HTERT RPE-1 (cell line): ENCODE measurements around the gene GPR15.
"Not testable (repeated sequence)": the region's sequence is repeated elsewhere in the genome, so short reads cannot be mapped to it uniquely, and the experiment has no call there.

Source experiments
- in situ Hi-C: fragments of 300-500 bp; cut with MboI; formaldehyde crosslinking; loops from 4 replicates; pipeline ENCODE4 v1.14.3; 2020; ENCODE audit warnings: low sequenced_read_pairs

The GPR15 gene

DNA sequence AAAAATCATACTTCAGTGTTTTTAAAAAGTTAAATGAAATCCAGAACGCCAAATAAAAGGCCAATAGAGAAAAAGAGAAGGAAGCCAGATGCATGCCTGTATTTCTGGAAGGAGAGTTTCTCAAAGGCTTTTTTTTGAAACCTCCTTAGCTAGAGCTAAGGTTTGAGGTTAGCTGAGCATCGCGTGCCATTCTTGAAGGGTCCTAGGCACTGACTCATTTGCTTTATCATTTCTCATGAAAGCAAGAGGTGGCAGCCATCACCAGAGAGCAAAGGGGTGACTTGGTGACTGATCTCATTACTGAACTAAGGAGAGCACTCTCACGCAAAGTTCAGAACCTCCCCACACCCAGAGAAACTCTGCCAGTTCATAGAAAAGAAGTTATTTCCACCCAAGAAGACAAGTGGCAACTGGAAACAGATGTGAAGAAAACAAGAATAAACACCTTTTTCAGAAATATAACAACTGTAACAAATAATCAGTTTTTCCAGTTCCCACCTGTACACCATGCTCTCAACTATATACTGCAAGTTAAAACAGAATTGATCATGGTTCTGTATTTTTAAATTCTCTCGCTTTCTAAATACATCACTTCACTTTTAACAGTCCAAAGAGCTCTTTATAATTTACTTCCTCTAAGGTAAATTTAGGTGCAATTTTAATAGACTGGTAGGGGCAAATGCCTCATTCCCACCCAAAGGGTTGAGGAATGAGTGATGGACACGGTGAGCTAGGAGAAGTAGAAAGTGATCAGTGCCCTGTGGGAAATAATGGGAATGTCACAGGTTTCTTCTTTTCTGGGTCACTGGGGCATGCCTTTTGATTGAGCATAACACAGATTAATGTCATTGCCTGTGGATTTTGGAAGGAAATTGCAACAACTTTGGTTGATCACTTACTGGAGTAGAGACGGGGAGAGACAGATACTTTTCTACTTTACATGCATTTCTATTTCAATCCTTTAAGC is 24.7 kb downstream of the GPR15 start:
- in situ Hi-C loops: no loop called here

DNA sequence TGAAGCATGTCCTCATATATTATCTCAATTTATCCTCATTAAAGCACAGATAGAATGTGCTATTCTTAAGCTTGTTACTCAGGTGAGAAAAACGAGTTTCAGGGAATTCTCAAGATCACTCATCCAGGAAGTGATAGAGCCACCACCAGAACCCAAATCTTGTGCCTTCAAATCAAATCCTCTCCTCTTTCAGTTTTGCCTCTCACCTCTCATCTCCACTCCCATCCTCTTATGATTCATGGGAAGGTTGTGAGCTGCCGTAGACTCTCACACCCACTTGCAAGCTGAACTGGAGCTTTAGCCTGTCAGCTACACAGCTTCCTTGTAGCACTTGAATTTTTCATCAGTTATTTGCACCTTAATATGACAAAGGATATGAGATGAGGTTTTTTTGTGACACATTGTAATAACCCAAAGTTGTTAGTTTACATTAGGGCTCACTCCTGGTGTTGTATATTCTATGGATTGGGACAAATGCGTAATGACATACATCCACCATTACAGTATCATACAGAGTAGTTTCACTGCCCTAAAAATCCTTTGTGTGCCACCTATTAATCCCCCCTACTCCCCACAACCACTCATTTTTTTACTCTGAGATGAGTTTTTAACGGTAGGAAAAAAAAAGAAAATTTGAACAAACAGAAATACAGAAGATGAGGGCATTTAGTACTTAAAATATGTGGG is 25.7 kb downstream of the GPR15 start:
- in situ Hi-C loops: no loop called here

DNA sequence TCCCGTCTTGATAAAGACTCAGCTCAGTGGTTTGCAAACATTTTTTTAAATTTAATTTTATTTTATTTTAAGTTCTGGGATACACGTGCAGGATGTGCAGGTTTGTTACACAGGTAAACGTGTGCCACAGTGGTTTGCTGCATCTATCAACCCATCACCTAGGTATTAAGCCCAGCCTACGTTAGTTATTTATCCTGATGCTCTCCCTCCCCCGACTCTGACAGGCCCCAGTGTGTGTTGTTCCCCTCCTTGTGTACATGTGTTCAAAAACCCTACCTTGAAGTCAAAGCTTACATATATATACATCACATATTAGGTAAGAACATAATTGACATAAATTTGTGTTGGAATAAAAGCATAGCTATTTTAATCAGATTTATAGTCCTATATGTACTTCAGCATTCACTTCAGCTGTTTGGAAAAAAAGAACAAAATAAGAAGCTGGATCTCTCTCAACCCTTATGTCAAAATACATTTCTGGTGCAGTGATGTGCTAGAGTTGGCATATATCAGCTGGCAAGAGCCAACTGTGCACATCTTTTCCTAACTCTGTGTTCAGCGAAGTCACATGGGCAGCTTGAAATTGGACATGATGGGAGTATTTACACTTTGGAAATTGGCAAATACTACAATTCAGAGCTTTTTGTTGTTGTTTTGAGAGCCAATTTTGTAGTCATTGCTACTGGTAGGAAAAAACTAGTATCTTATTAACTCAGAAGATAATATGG is 26.5 kb downstream of the GPR15 start:
- in situ Hi-C loops: no loop called here

DNA sequence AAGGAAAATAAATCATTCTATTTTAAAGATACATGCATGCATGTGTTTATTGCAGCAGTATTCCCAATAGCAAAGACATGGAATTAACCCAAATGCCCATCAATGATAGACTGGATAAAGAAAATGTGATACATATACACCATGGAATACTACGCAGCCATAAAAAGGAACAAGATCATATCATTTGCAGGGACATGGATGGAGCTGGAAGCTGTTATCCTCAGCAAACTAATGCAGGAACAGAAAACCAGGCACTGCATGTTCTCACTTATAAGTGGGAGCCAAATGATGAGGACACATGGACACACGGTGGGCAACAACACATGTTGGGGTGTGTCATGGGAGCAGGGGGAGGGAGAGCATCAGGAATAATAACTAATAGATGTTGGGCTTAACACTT is 28.0 kb downstream of the GPR15 start:
- in situ Hi-C loops: not testable (repeated sequence)

DNA sequence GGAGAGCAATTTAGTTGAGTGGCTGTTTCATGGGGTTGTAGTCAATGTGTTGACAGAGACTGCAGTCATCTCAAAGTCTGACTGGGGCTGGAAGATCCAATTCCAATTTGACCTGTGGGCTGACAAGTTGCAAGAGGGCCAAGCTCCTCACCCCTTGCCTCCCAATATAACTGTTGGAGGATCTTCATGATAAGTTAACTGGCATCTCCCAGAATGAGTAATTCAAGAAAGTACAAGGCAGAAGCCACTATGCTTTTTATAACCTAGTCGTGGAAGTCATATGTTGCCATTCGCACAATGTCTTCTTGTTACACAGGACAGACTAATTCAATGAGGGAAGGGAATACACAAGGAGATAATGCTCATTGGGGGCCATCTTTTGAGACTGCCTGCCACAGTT is 29.1 kb downstream of the GPR15 start:
- in situ Hi-C loops: no loop called here

DNA sequence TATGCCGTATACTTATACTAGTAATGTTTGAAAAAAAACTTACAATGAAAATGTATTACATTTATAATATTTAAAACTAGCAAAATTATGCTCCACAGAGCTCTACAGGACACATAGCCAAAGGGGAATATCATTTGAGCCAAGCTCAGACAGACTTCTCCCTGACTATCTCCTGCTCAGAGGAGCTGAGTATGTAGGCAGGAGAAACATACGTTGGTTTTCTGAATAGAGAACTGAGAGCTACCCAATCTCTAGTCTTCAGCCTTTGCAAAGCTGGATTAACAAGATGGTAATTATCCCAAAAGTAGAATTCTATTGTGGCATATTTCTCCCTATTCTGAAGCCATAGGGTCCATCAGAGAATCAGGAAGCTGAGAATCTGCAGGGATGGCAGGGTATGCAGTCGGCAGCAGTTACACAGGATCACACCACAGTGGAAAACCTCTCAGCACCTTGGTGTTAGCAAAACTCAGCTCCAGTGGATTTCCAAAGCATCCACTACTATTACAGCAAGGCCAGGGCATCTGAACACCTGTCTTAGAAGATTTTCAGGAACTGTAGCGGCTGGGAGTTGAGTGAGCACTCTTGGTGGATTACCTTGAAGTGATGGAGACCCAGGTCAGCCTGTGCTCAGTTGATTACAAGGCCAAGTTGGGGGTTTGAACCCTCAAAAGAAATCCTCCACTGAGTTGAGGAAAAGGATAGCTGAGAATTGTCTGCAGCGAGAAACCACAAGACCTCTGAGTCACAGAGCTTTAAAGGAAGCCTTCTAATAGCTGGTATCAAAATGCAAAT is 30.1 kb downstream of the GPR15 start:
- in situ Hi-C loops: no loop called here

DNA sequence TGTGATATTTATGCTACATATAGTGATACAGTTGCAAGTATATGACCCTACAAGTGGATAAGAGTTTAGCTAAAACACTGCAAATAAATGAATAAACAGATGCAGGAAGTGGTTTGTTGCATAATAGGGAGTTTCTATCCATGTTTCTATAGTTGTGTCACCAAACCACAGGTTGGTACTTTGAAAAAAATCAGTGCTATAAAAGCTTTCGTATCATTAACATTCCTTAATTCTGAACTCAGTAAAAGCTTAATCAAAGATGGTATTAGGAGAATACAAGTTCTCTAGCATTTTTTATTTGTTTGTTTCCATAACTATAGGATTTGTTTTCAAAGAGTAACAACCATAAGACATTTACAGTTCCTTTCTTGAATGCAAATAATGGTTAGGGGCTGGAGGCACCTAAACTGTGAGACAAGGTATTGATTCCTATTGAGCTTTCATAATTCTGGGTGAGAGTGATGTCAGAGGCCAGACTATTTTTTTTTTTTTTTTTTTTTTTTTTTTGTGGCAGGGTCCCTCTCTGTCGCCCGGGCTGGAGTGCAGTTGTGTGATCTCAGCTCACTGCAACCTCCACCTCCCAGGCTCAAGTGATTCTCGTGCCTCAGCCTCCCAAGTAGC is 32.0 kb downstream of the GPR15 start:
- in situ Hi-C loops: no loop called here

DNA sequence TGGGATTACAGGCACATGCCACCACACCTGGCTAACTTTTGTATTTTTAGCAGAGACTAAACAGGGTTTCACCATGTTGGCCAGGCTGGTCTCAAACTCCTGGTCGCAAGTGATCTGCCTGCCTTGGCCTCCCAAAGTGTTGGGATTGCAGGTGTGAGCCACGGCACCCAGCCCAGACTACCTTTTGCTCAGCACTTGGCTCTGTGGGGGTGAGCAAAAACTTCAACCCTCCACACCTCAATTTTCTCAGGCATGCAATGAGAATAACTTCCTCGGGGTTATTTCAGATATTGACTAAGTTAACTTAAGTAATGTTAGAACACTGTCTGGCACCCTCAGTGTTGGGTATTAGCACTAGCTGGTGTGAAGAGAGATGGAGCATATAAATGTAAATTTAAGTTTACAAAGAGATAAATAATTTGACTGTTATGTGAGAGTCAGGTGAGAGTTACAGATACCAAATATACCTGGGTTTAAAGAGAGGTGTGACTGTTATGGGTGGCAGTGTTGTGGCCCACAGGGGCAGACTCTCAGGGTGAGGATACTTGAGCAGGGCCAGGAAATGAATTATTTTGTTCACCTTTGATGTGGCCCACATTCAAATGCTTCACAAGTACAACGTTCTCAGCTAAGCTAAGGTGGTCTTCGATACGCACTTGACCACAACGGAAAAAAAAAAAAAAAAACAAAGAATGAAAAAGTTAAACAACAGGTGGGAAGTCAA is 32.7 kb downstream of the GPR15 start:
- in situ Hi-C loops: no loop called here

DNA sequence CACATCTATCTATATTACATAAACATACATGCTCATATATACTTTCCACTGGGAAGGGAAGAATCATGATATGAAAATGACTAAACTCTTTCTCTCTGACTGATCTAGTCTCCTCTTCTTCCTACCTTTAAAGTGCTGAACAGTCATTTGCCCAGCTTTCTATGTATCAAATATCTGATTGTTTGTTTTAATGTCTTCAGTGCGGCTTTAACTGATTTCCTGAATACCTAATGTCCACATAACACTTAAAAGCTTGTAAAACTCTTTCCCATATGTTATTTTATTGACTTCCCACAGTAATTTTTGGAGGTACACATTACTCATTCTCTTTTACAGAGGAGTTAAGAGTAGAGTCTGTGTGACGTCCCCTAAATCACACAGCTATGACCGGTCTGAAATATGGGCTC is 33.5 kb downstream of the GPR15 start:
- in situ Hi-C loops: no loop called here

DNA sequence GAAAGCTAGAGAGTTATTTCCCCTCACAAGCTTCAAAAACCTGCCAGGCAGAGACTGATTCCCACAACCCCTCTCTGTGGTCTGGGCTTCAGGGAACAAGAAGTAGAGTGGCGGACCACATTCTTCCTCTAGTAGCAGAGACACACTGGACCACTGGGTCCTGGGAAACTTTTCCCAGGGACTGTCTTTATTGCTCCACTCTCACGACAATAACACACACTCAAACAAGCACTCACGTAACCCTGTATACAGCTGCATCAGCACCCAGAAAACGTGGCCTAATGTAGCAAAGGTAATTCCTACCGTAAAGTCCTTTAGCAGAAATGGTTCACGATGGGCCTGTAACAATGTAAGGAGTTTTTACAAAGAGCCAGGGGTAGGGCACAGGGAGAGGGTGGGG is 34.1 kb downstream of the GPR15 start:
- in situ Hi-C loops: no loop called here

DNA sequence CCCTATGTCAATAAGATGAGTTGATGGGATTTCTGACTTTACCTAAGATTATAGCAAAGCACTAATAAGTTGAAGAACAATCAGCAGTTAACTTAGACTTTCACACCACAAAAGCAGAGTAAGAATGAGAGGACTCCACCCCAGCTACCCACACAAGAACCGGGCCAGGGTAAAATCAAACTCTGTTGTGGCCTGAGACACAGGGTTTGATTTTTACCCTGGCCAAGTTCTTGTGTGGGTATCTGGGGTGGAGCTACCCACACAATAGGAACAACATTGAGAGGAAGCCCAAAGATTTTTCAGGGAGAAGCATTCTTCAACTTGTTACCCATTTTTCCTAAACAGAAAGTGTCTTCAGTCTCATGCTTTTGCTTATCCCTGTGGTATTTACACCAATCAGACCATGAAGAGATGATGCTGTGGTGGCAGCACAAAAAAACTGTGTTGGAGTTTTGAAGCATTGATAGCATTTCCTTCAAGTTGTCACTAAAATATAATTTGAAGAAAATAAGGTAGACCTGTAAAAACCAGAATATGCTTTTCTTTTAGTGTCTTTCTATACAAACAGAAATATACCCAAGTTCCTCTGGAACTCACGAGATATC is 36.0 kb downstream of the GPR15 start:
- in situ Hi-C loops: no loop called here

DNA sequence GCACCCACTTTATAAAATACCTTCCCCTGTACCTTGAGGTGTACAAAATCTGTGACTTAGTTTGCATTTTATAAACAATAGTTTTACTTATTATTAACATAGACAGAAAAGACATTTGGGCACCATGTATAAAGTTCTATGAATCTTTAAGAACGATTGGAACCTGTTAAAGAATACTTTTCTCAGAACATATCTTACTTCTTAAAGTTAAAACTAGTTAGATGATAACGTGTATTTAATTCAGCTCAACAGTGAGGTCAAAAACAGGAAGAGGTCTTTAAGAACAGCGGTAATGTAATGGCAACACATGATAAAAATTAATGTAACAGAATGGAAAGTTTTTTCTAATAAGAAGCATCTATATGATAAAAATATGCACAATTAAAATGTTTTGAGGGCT is 36.6 kb downstream of the GPR15 start:
- in situ Hi-C loops: no loop called here

DNA sequence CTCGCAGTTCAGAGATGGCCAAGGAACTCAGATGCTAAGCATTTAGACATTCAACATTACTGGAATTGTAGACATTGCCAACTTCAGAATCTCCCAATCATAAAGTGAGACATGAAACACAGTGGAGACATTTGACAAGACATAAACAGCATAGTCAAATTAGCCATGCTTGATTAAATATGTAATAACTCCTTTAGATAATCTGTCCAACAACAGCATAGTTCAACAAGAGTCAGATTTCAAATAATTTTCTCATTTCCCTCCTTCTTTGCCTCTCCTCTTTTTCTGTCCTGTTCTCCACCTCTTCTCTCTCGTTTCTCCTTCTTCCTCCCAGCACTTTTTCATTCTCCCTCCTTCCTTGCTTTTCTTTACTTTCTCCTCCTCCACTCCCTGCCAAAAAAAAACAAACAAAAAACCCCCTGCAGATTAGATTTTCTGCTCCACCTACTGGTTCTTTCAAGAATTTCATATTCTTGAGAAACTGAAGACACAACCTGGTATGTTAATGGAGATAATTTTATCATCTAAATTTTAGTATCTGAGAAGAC is 41.5 kb downstream of the GPR15 start:
- in situ Hi-C loops: no loop called here

DNA sequence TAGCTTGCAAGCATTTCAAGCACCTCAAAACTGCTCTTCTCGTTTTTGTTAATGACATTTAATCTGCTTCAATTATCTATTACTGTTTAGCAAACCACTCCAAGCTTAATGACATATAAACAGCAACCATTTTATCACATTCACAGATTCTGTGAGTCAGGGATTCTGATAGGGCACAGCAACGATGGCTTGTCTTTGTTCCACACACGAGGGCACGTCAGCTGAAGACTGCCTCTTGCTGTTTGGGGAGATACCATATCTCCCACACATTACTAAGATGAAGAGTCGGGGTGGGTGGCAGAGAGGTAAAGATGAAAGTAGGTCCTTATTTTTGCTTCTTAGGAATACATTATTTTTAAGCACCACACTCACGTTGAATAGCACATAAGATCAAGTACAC is 42.4 kb downstream of the GPR15 start:
- in situ Hi-C loops: no loop called here

DNA sequence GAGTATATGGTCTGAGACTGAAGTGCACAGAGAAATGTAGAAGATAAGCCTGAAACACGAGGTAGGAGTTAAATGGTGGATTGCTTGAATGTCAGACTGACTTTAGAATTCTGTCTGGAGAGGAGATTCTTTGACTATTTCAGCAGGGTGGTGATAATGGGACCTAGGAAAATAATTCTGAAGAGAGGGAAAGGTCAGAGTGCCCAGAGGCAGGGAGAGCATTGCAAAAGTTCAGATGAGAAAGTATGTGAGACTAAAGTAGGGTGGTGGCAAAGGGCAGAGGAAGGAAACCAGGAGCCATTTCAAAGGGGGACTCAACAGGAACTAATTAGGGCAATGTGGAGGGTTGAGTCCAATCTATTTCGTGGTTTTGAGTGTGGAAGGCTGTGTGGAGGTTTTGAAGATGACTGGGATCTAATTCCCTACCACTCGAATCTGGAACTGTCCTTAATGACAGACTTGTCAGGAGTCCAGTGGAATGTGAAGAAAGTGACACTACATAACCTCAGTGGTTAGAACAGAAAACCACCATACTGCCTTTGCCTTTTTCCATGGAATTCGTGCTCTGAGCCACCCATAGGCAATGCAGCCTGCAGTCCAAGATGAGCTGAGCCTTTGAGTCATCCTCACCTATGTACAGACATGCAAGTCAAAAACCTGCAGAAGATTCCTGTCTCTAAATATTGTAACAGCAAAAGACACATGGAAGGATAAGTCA is 45.6 kb downstream of the GPR15 start:
- in situ Hi-C loops: no loop called here

DNA sequence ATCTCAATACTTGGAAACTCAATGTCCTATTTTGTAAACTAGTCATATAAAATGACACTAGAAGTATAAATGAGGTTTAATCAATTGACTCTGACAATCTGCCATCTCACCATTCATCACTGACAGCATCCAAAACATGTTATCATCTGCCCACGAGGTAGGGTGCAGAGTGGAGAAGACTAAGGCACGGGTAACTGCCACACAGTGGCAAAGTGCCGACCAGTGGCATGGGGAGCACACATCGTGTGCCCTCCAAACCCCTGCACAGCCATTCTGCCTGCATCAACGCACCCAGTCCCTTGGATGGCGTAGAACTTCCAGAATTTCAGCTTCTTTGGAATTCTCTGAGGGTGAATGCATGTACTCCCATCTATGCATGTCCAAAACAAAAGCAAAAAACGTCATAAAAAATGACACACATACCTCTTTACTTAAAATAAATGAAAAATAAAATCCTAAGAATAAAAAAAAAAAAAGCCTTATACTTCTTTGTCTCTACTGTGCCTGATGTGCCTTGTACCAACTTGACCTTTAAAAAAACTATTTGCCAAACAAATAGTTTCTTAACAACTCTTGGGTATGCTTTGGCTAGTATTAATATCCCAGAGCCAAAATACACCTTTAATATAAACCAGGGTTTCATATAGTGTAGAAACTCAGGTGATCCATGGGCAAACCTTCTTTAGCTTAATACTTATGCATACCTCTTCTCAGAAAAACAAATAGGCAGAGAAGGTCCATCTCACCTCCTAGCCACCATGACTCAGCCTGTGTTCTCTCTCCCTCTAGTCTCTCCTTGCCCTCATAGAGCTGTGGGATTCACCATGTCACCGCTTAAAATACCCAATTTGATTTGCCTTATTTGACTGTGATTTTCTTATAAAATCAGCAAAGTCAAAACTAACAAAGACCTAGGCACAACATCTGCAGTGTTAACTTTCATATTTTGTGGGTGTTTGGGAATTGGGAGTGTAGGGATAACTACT is 48.9 kb downstream of the GPR15 start:
- in situ Hi-C loops: no loop called here

DNA sequence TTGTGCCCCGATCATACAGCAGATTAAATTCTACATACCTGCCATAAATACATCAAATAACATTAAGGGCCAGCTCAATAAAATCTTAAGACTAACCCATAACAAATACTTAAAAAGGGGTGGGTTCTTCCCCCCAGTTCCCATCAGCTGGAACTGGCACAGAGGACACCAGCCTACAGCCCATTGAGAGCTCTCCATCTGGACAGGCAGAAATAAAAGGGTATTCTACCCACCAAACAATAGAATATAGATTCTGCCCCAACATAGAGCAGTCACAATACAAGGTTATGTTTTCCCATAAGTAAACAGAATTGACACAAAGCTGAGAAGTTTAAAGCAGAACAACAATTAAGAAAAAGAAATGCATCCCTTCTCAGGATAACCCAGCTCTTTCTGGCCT is 49.7 kb downstream of the GPR15 start:
- in situ Hi-C loops: no loop called here
